Measurements from ENCODE around the gene VPS26C.
"Not testable (repeated sequence)": the region's sequence is repeated elsewhere in the genome, so short reads cannot be mapped to it uniquely, and the experiment has no call there.

DNA sequence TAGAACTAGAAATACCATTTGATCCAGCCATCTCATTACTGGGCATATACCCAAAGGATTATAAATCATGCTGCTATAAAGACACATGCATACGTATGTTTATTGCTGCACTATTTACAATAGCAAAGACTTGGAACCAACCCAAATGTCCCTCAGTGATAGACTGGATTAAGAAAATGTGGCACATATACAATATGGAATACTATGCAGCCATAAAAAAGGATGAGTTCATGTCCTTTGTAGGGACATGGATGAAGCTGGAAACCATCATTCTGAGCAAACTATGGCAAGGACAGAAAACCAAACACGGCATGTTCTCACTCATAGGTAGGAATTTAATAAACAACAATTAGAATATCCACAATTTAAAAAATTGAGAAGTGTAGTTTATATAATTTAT is 48.9 kb upstream of the VPS26C start:
- not testable (repeated sequence) for TF ChIP-seq POLR2A (IDR thresholded peaks at IDR 0.05)
- TF ChIP-seq, protein P1, sequence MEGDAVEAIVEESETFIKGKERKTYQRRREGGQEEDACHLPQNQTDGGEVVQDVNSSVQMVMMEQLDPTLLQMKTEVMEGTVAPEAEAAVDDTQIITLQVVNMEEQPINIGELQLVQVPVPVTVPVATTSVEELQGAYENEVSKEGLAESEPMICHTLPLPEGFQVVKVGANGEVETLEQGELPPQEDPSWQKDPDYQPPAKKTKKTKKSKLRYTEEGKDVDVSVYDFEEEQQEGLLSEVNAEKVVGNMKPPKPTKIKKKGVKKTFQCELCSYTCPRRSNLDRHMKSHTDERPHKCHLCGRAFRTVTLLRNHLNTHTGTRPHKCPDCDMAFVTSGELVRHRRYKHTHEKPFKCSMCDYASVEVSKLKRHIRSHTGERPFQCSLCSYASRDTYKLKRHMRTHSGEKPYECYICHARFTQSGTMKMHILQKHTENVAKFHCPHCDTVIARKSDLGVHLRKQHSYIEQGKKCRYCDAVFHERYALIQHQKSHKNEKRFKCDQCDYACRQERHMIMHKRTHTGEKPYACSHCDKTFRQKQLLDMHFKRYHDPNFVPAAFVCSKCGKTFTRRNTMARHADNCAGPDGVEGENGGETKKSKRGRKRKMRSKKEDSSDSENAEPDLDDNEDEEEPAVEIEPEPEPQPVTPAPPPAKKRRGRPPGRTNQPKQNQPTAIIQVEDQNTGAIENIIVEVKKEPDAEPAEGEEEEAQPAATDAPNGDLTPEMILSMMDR (IDR thresholded peaks at IDR 0.05): not testable (repeated sequence)

Measured in stomach (tissue), 4 donors.